Measurements from ENCODE around the gene STK38.

Gene STK38

GRCh38 chr6:36461646-36462045 is 85.6 kb downstream of the STK38 start:
- TF ChIP-seq CTCF (IDR thresholded peaks at IDR 0.05; ENCODE audit: low read depth, low read length, poor library complexity, severe bottlenecking) (no peak), EZH2phosphoT487 (IDR thresholded peaks at IDR 0.05; ENCODE audit: borderline replicate concordance, low read length) (no peak)
- Histone ChIP-seq H3K36me3 (ENCODE audit: control insufficient read depth, low read length) (peaks cover 22% of the 10 kb centered on the region), H3K79me2 (ENCODE audit: control insufficient read depth, low read length) (peaks cover 97% of the 10 kb centered on the region), H3K27ac (ENCODE audit: low read depth, low read length) (no peak overlapping the region), H3K27me3 (ENCODE audit: control insufficient read depth, low read length) (no peaks in the 10 kb centered on the region), H3K4me3 (ENCODE audit: low read length) (no peak overlapping the region), H3K4me1 (ENCODE audit: control insufficient read depth, low read length) (no peaks in the 10 kb centered on the region), H3K9me3 (ENCODE audit: control insufficient read depth, insufficient read depth, low read length) (no peaks in the 10 kb centered on the region), H3K9me2 (replicated peaks; ENCODE audit: control insufficient read depth, low read length) (no peaks in the 10 kb centered on the region), H3F3A (ENCODE audit: control insufficient read depth, insufficient read depth) (no peaks in the 10 kb centered on the region), H4K20me1 (ENCODE audit: control insufficient read depth, insufficient read depth, low read depth, low read length) (peaks cover 3% of the 10 kb centered on the region; the same call in 1 of the 2 replicates), H3K4me2 (ENCODE audit: low read length) (no peak overlapping the region)

- no peaks in the 10 kb centered on the region for H3K4me1 ChIP-seq (ENCODE audit: control insufficient read depth, low read length)
- H3K9me2 ChIP-seq (replicated peaks; ENCODE audit: control insufficient read depth, low read length) = no peaks in the 10 kb centered on the region
- H3K79me2 ChIP-seq (ENCODE audit: control insufficient read depth, low read length) = peaks cover 97% of the 10 kb centered on the region
- H3K27ac ChIP-seq (ENCODE audit: low read depth, low read length) = no peak overlapping the region
- no peak for TF ChIP-seq CTCF (IDR thresholded peaks at IDR 0.05; ENCODE audit: low read depth, low read length, poor library complexity, severe bottlenecking)
- TF ChIP-seq EZH2phosphoT487 (IDR thresholded peaks at IDR 0.05; ENCODE audit: borderline replicate concordance, low read length) = no peak
- no peak overlapping the region for H3K4me2 ChIP-seq (ENCODE audit: low read length)
- no peak overlapping the region for H3K4me3 ChIP-seq (ENCODE audit: low read length)
- H4K20me1 ChIP-seq (ENCODE audit: control insufficient read depth, insufficient read depth, low read depth, low read length) = 0 out of 2 replicates have a peak, but pooled peaks cover 3% of the 10 kb centered on the region
- no peaks in the 10 kb centered on the region for H3K27me3 ChIP-seq (ENCODE audit: control insufficient read depth, low read length)
- no peaks in the 10 kb centered on the region for H3F3A ChIP-seq (ENCODE audit: control insufficient read depth, insufficient read depth)
- peaks cover 23% of the 10 kb centered on the region for H3K36me3 ChIP-seq (ENCODE audit: control insufficient read depth, low read length)
- H3K9me3 ChIP-seq (ENCODE audit: control insufficient read depth, insufficient read depth, low read length) = no peaks in the 10 kb centered on the region
These were observed 86.4 kb downstream of the STK38 start for GRCh38 chr6:36460916-36461315.

- H3K9me2 ChIP-seq (replicated peaks; ENCODE audit: control insufficient read depth, low read length) = no peaks in the 10 kb centered on the region
- no peaks in the 10 kb centered on the region for H3K9me3 ChIP-seq (ENCODE audit: control insufficient read depth, insufficient read depth, low read length)
- H4K20me1 ChIP-seq (ENCODE audit: control insufficient read depth, insufficient read depth, low read depth, low read length) = 0 out of 2 replicates have a peak, but pooled peaks cover 3% of the 10 kb centered on the region
- no peaks in the 10 kb centered on the region for H3K27me3 ChIP-seq (ENCODE audit: control insufficient read depth, low read length)
- H3K36me3 ChIP-seq (ENCODE audit: control insufficient read depth, low read length) = peaks cover 29% of the 10 kb centered on the region
- no peaks in the 10 kb centered on the region for H3F3A ChIP-seq (ENCODE audit: control insufficient read depth, insufficient read depth)
- H3K27ac ChIP-seq (ENCODE audit: low read depth, low read length) = no peak overlapping the region
- H3K79me2 ChIP-seq (ENCODE audit: control insufficient read depth, low read length) = peaks cover 97% of the 10 kb centered on the region
- no peaks in the 10 kb centered on the region for H3K4me1 ChIP-seq (ENCODE audit: control insufficient read depth, low read length)
- no peak overlapping the region for H3K4me2 ChIP-seq (ENCODE audit: low read length)
- H3K4me3 ChIP-seq (ENCODE audit: low read length) = no peak overlapping the region
- TF ChIP-seq CTCF (IDR thresholded peaks at IDR 0.05; ENCODE audit: low read depth, low read length, poor library complexity, severe bottlenecking) (no peak), EZH2phosphoT487 (IDR thresholded peaks at IDR 0.05; ENCODE audit: borderline replicate concordance, low read length) (no peak)
These were observed 87.8 kb downstream of the STK38 start for GRCh38 chr6:36459501-36459900.
